PFSK-1 (cell line): ENCODE measurements around the gene STX10.

ENCODE experiments used
- FOXP2 ChIP-seq: optimal IDR thresholded peaks from 2 replicates; pipeline ENCODE3; 2011; ENCODE audit warnings: borderline replicate concordance, control low read depth, inconsistent platforms; ENCODE audit not compliant: insufficient read depth; ENCODE audit errors: extremely low read length, extremely low read depth
- POLR2AphosphoS5 ChIP-seq: IDR thresholded peaks from 2 replicates; pipeline ENCODE4 v1.6.1; 2012; ENCODE audit warnings: low read depth, mild to moderate bottlenecking, control low read depth, low read length, moderate library complexity
- REST ChIP-seq, 2 experiments: IDR thresholded peaks; 2 replicates each; pipeline versions ENCODE4 v1.6.1 to v1.8.0; 2011 to 2012; ENCODE audit warnings: low read depth in 2 of 2, low read length in 2 of 2, control low read depth in 1 of 2, inconsistent platforms in 1 of 2, mild to moderate bottlenecking in 1 of 2, moderate library complexity in 1 of 2; ENCODE audit not compliant: insufficient read depth in 1 of 2
- SIN3A ChIP-seq: IDR thresholded peaks from 2 replicates; pipeline ENCODE4 v1.6.1; 2012; ENCODE audit warnings: mild to moderate bottlenecking, low read length, moderate library complexity, borderline replicate concordance; ENCODE audit not compliant: insufficient read depth
- TAF1 ChIP-seq: IDR thresholded peaks from 2 replicates; pipeline ENCODE4 v1.6.1; 2012; ENCODE audit warnings: low read length, control low read depth, borderline replicate concordance; ENCODE audit not compliant: insufficient read depth

The STX10 gene

GRCh38 chr19:13171146-13171545, 21.0 kb upstream of the STX10 start:
- TF ChIP-seq POLR2AphosphoS5 (no peak), TAF1 (no peak), FOXP2 (no peak), SIN3A (no peak), REST (IDR thresholded peaks at IDR 0.05; ENCODE audit: insufficient read depth in 1 of 2, low read depth in 2 of 2, low read length in 2 of 2) (no peak)

- TF ChIP-seq SIN3A (no peak), REST (IDR thresholded peaks at IDR 0.05; ENCODE audit: insufficient read depth in 1 of 2, low read depth in 2 of 2, low read length in 2 of 2) (no peak), FOXP2 (no peak)
Observed at GRCh38 chr19:13169769-13170168, 19.6 kb upstream of the STX10 start.

GRCh38 chr19:13165162-13165997, 15.2 kb upstream of the STX10 start:
- no peak for TF ChIP-seq POLR2AphosphoS5
- no peak for TF ChIP-seq SIN3A

GRCh38 chr19:13164343-13165161, 14.4 kb upstream of the STX10 start:
- TF ChIP-seq POLR2AphosphoS5 (no peak), SIN3A (no peak), FOXP2 (peak; percentile 71), REST (IDR thresholded peaks at IDR 0.05; ENCODE audit: insufficient read depth in 1 of 2, low read depth in 2 of 2, low read length in 2 of 2) (no peak)

- TF ChIP-seq POLR2AphosphoS5 (no peak), REST (IDR thresholded peaks at IDR 0.05; ENCODE audit: insufficient read depth in 1 of 2, low read depth in 2 of 2, low read length in 2 of 2) (no peak), FOXP2 (peak; percentile 11), SIN3A (no peak), TAF1 (0 out of 2 replicates have a peak, but pooled peaks have one; percentile 23)
Observed at GRCh38 chr19:13163609-13164342, 13.6 kb upstream of the STX10 start.
